GM19468 (cell line): ENCODE data around the gene CPB2.

Experiments used
- ATAC-seq: cut with Tn5 transposase; IDR thresholded peaks from one replicate; pipeline ENCODE4 v1.9.1; 2021; ENCODE audit warnings: mild to moderate bottlenecking, moderate library complexity, moderate number of reproducible peaks; ENCODE audit not compliant: unreplicated experiment; ENCODE audit errors: extremely low read depth

The CPB2 gene

GRCh38 chr13:46129124-46129523, 24.3 kb upstream of the CPB2 start:
- ATAC-seq, result no peak

- ATAC-seq, result no peak
These were observed 22.7 kb upstream of the CPB2 start for GRCh38 chr13:46127358-46128023.

- ATAC-seq, result no peak
These were observed 21.9 kb upstream of the CPB2 start for GRCh38 chr13:46126552-46127357.

GRCh38 chr13:46126056-46126455, 21.2 kb upstream of the CPB2 start:
- no peak for ATAC-seq

GRCh38 chr13:46124967-46125933, 20.4 kb upstream of the CPB2 start:
- ATAC-seq, result no peak

GRCh38 chr13:46124531-46124966, 19.7 kb upstream of the CPB2 start:
- ATAC-seq, result no peak

- ATAC-seq, result no peak
These were observed 17.5 kb upstream of the CPB2 start for GRCh38 chr13:46122304-46122703.

- no peak for ATAC-seq
These were observed 16.8 kb upstream of the CPB2 start for GRCh38 chr13:46121597-46122163.

- no peak for ATAC-seq
These were observed 16.2 kb upstream of the CPB2 start for GRCh38 chr13:46121033-46121432.

GRCh38 chr13:46119883-46120614, 15.2 kb upstream of the CPB2 start:
- no peak for ATAC-seq

- no peak for ATAC-seq
These were observed 12.0 kb upstream of the CPB2 start for GRCh38 chr13:46116653-46117502.

- ATAC-seq, result no peak
These were observed 9.8 kb upstream of the CPB2 start for GRCh38 chr13:46114613-46115012.

GRCh38 chr13:46113596-46113995, 8.8 kb upstream of the CPB2 start:
- ATAC-seq, result no peak

- no peak for ATAC-seq
These were observed 6.3 kb upstream of the CPB2 start for GRCh38 chr13:46111151-46111550.

- ATAC-seq, result no peak
These were observed 4.6 kb upstream of the CPB2 start for GRCh38 chr13:46109451-46109850.

- ATAC-seq, result no peak
These were observed 2.1 kb upstream of the CPB2 start for GRCh38 chr13:46106839-46107371.

- ATAC-seq, result no peak
These were observed 1.8 kb downstream of the CPB2 start for GRCh38 chr13:46103037-46103436.

- no peak for ATAC-seq
These were observed 2.6 kb downstream of the CPB2 start for GRCh38 chr13:46102255-46102605.
